ENCODE results near the gene ZEB1. TPM values are rescaled to one million over a fixed set of nuclear protein-coding genes. Genes with fewer than 3 reads are reported as not detected.

Gene ZEB1
- total and polyA plus RNA-seq, 2 of the 4 experiments (the other 2 are of a cell fraction) = 23.7 to 108 TPM

GRCh38 chr10:31456468-31456867, 137.5 kb downstream of the ZEB1 start:
- H3K23ac ChIP-seq (ENCODE audit: low read depth, low read length) = no peak overlapping the region
- H3K56ac ChIP-seq (ENCODE audit: extremely low read depth, insufficient read depth, low read length) = no peak overlapping the region
- no peak overlapping the region for H4K91ac ChIP-seq (ENCODE audit: insufficient read depth, low read depth, low read length)
- no CpG with 5 or more reads among the region's 1 CpG for WGBS, 2 experiments (ENCODE audit: extremely low coverage in 2 of 2, insufficient read length in 1 of 2)
- peaks cover 5% of the 10 kb centered on the region for H3K9me1 ChIP-seq (ENCODE audit: insufficient read depth, low read length)
- no peaks in the 10 kb centered on the region for H3K27me3 ChIP-seq (ENCODE audit: control insufficient read depth, insufficient read depth, low read length)
- ATAC-seq (ENCODE audit: low read depth) (no peak), DNase-seq (no peak)
- no peak overlapping the region for H2BK5ac ChIP-seq (ENCODE audit: low read depth, low read length, poor library complexity, severe bottlenecking)
- H2AFZ ChIP-seq (replicated peaks; ENCODE audit: low read length, poor library complexity) = no peak overlapping the region
- no TSS peak for BruUV-seq (replicated peaks)
- H2AK9ac ChIP-seq (replicated peaks; ENCODE audit: low read depth, low read length, poor library complexity) = no peak overlapping the region
- H2AK5ac ChIP-seq (ENCODE audit: low read depth, low read length) = no peak overlapping the region
- no peak overlapping the region for H3K9ac ChIP-seq (ENCODE audit: low read depth, low read length)
- peaks cover 19 to 46% of the 10 kb centered on the region in 2 experiments for H3K79me1 ChIP-seq (ENCODE audit: low read depth in 1 of 2, low read length in 2 of 2)
- H2BK120ac ChIP-seq (ENCODE audit: low read depth, low read length) = no peak overlapping the region
- POLR2A ChIA-PET (ENCODE audit: unreplicated experiment) = no interaction called here
- H3K18ac ChIP-seq (ENCODE audit: low read depth, low read length) = no peak overlapping the region
- CTCF ChIA-PET = no interaction called here
- H2BK15ac ChIP-seq (ENCODE audit: low read depth, low read length) = no peak overlapping the region
- H4K20me1 ChIP-seq (ENCODE audit: insufficient read depth, low read length) = peaks cover 56% of the 10 kb centered on the region
- no peak overlapping the region for H3K27ac ChIP-seq (ENCODE audit: insufficient read depth, low read length)
- no peak overlapping the region for H2BK20ac ChIP-seq (ENCODE audit: low read depth, low read length)
- no peak overlapping the region for H3K4ac ChIP-seq (ENCODE audit: low read depth, low read length)
- intact Hi-C loops (cut with micrococcal nuclease) = no loop called here
- peaks cover 2% of the 10 kb centered on the region; the same call in 1 of the 2 replicates for H3K4me1 ChIP-seq (ENCODE audit: control insufficient read depth, insufficient read depth, low read length)
- H4K8ac ChIP-seq (ENCODE audit: low read depth in 2 of 2, low read length in 2 of 2) = no peak overlapping the region
- H3K14ac ChIP-seq (replicated peaks; ENCODE audit: low read depth, low read length) = no peak overlapping the region
- TF ChIP-seq MAFK (IDR thresholded peaks at IDR 0.05; ENCODE audit: low read depth, low read length) (no peak), FOS (IDR thresholded peaks at IDR 0.05; ENCODE audit: low read depth, low read length) (no peak), CHD1 (IDR thresholded peaks at IDR 0.05; ENCODE audit: low read depth, low read length) (no peak), RCOR1 (IDR thresholded peaks at IDR 0.05; ENCODE audit: insufficient replicate concordance, low read length) (no peak), MXI1 (IDR thresholded peaks at IDR 0.05; ENCODE audit: borderline replicate concordance, low read depth, low read length) (no peak), POLR2A (IDR thresholded peaks at IDR 0.05; ENCODE audit: low read depth, low read length) (no peak), RFX5 (IDR thresholded peaks at IDR 0.05; ENCODE audit: low read depth, low read length) (no peak), CEBPB (IDR thresholded peaks at IDR 0.05; ENCODE audit: low read depth, low read length) (no peak), MAZ (IDR thresholded peaks at IDR 0.05; ENCODE audit: borderline replicate concordance, low read depth, low read length) (no peak), NFE2L2 (IDR thresholded peaks at IDR 0.05; ENCODE audit: low read depth, low read length) (no peak), BHLHE40 (IDR thresholded peaks at IDR 0.05; ENCODE audit: low read depth, low read length) (no peak), SMC3 (IDR thresholded peaks at IDR 0.05; ENCODE audit: low read depth, low read length) (no peak), RAD21 (IDR thresholded peaks at IDR 0.05; ENCODE audit: low read length) (no peak)
- TF ChIP-seq, protein P1, sequence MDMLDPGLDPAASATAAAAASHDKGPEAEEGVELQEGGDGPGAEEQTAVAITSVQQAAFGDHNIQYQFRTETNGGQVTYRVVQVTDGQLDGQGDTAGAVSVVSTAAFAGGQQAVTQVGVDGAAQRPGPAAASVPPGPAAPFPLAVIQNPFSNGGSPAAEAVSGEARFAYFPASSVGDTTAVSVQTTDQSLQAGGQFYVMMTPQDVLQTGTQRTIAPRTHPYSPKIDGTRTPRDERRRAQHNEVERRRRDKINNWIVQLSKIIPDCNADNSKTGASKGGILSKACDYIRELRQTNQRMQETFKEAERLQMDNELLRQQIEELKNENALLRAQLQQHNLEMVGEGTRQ (IDR thresholded peaks at IDR 0.05; ENCODE audit: low read depth, low read length) = no peak
- TF ChIP-seq, protein P2, sequence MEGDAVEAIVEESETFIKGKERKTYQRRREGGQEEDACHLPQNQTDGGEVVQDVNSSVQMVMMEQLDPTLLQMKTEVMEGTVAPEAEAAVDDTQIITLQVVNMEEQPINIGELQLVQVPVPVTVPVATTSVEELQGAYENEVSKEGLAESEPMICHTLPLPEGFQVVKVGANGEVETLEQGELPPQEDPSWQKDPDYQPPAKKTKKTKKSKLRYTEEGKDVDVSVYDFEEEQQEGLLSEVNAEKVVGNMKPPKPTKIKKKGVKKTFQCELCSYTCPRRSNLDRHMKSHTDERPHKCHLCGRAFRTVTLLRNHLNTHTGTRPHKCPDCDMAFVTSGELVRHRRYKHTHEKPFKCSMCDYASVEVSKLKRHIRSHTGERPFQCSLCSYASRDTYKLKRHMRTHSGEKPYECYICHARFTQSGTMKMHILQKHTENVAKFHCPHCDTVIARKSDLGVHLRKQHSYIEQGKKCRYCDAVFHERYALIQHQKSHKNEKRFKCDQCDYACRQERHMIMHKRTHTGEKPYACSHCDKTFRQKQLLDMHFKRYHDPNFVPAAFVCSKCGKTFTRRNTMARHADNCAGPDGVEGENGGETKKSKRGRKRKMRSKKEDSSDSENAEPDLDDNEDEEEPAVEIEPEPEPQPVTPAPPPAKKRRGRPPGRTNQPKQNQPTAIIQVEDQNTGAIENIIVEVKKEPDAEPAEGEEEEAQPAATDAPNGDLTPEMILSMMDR (conservative IDR thresholded peaks at IDR 0.05; ENCODE audit: low read depth, low read length) = no peak
- TF ChIP-seq, protein P3, sequence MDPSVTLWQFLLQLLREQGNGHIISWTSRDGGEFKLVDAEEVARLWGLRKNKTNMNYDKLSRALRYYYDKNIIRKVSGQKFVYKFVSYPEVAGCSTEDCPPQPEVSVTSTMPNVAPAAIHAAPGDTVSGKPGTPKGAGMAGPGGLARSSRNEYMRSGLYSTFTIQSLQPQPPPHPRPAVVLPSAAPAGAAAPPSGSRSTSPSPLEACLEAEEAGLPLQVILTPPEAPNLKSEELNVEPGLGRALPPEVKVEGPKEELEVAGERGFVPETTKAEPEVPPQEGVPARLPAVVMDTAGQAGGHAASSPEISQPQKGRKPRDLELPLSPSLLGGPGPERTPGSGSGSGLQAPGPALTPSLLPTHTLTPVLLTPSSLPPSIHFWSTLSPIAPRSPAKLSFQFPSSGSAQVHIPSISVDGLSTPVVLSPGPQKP (IDR thresholded peaks at IDR 0.05; ENCODE audit: borderline replicate concordance, low read depth, low read length) = no peak
- H3K4me3 ChIP-seq (ENCODE audit: insufficient read depth, low read depth, low read length) = no peak overlapping the region
- in situ Hi-C loops (cut with MboI; ENCODE audit: low sequenced_read_pairs) = no loop called here
- no peak overlapping the region for H3K4me2 ChIP-seq (ENCODE audit: low read depth, low read length)
- no peak overlapping the region for H4K5ac ChIP-seq (ENCODE audit: low read depth, low read length)
- H3K36me3 ChIP-seq (ENCODE audit: control insufficient read depth, insufficient read depth, low read length) = peaks cover 1% of the 10 kb centered on the region
- no peaks in the 10 kb centered on the region for H3K9me3 ChIP-seq (ENCODE audit: control insufficient read depth, insufficient read depth, low read length)
- dilution Hi-C loops (cut with HindIII; ENCODE audit: low sequenced_read_pairs, unreplicated experiment) = no loop called here
